ENCODE results near the gene USP2.

USP2 gene

GRCh38 chr11:119422809-119423508, 41.5 kb upstream of the USP2 start, which contains the start of gene THY1:
THY1 (minus strand) TSS chr11:119423172; CDS start chr11:119420905, 2,267 bp downstream.
- no peak for DNase-seq (ENCODE audit: low read depth in 1 of 2, low spot score in 1 of 2)
- no peak for TF ChIP-seq SPI1 (IDR thresholded peaks at IDR 0.05; ENCODE audit: borderline replicate concordance, low read depth)
- TF ChIP-seq, protein P1, sequence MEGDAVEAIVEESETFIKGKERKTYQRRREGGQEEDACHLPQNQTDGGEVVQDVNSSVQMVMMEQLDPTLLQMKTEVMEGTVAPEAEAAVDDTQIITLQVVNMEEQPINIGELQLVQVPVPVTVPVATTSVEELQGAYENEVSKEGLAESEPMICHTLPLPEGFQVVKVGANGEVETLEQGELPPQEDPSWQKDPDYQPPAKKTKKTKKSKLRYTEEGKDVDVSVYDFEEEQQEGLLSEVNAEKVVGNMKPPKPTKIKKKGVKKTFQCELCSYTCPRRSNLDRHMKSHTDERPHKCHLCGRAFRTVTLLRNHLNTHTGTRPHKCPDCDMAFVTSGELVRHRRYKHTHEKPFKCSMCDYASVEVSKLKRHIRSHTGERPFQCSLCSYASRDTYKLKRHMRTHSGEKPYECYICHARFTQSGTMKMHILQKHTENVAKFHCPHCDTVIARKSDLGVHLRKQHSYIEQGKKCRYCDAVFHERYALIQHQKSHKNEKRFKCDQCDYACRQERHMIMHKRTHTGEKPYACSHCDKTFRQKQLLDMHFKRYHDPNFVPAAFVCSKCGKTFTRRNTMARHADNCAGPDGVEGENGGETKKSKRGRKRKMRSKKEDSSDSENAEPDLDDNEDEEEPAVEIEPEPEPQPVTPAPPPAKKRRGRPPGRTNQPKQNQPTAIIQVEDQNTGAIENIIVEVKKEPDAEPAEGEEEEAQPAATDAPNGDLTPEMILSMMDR (IDR thresholded peaks at IDR 0.05; ENCODE audit: insufficient read depth, low read length), result no peak
- Histone ChIP-seq H3K27ac (replicated peaks) (no peak within 1 kb of the TSS), H3K27me3 (ENCODE audit: insufficient read depth, poor library complexity, severe bottlenecking) (peaks cover 33% of the 10 kb centered on the region), H3K4me3 (replicated peaks; ENCODE audit: insufficient read depth, low read length) (no peak within 1 kb of the TSS)

GRCh38 chr11:119421941-119422808, 40.7 kb upstream of the USP2 start:
- Histone ChIP-seq H3K27ac (replicated peaks) (no peak overlapping the region), H3K27me3 (ENCODE audit: insufficient read depth, poor library complexity, severe bottlenecking) (peaks cover 33% of the 10 kb centered on the region), H3K4me3 (replicated peaks; ENCODE audit: insufficient read depth, low read length) (no peak overlapping the region)
- no peak for DNase-seq (ENCODE audit: low read depth in 1 of 2, low spot score in 1 of 2)
- TF ChIP-seq POLR2AphosphoS5 (IDR thresholded peaks at IDR 0.05; ENCODE audit: low read depth), result no peak
- TF ChIP-seq, protein P1 (IDR thresholded peaks at IDR 0.05; ENCODE audit: insufficient read depth, low read length), result no peak
- TF ChIP-seq, protein P2, sequence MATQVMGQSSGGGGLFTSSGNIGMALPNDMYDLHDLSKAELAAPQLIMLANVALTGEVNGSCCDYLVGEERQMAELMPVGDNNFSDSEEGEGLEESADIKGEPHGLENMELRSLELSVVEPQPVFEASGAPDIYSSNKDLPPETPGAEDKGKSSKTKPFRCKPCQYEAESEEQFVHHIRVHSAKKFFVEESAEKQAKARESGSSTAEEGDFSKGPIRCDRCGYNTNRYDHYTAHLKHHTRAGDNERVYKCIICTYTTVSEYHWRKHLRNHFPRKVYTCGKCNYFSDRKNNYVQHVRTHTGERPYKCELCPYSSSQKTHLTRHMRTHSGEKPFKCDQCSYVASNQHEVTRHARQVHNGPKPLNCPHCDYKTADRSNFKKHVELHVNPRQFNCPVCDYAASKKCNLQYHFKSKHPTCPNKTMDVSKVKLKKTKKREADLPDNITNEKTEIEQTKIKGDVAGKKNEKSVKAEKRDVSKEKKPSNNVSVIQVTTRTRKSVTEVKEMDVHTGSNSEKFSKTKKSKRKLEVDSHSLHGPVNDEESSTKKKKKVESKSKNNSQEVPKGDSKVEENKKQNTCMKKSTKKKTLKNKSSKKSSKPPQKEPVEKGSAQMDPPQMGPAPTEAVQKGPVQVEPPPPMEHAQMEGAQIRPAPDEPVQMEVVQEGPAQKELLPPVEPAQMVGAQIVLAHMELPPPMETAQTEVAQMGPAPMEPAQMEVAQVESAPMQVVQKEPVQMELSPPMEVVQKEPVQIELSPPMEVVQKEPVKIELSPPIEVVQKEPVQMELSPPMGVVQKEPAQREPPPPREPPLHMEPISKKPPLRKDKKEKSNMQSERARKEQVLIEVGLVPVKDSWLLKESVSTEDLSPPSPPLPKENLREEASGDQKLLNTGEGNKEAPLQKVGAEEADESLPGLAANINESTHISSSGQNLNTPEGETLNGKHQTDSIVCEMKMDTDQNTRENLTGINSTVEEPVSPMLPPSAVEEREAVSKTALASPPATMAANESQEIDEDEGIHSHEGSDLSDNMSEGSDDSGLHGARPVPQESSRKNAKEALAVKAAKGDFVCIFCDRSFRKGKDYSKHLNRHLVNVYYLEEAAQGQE (IDR thresholded peaks at IDR 0.05; ENCODE audit: insufficient replicate concordance, low read depth), result no peak
- no peak for TF ChIP-seq SPI1 (IDR thresholded peaks at IDR 0.05; ENCODE audit: borderline replicate concordance, low read depth)
- no peak for TF ChIP-seq GABPA (IDR thresholded peaks at IDR 0.05; ENCODE audit: low read depth)

- no peak overlapping the region for H3K27ac ChIP-seq (replicated peaks)
- H3K27me3 ChIP-seq (ENCODE audit: insufficient read depth, poor library complexity, severe bottlenecking), result peaks cover 33% of the 10 kb centered on the region
- no peak for DNase-seq (ENCODE audit: low read depth in 1 of 2, low spot score in 1 of 2)
- H3K4me3 ChIP-seq (replicated peaks; ENCODE audit: insufficient read depth, low read length), result no peak overlapping the region
- TF ChIP-seq, protein P1 (IDR thresholded peaks at IDR 0.05; ENCODE audit: insufficient read depth, low read length), result no peak
- TF ChIP-seq POLR2AphosphoS5 (IDR thresholded peaks at IDR 0.05; ENCODE audit: low read depth) (no peak), SPI1 (IDR thresholded peaks at IDR 0.05; ENCODE audit: borderline replicate concordance, low read depth) (no peak), GABPA (IDR thresholded peaks at IDR 0.05; ENCODE audit: low read depth) (no peak)
- TF ChIP-seq, protein P2 (IDR thresholded peaks at IDR 0.05; ENCODE audit: insufficient replicate concordance, low read depth), result no peak
These were observed 39.9 kb upstream of the USP2 start for GRCh38 chr11:119421351-119421750.

Data from HL-60 (cell line).